ENCODE data around the gene C1orf174. TPM values are rescaled to one million over a fixed set of nuclear protein-coding genes. Genes with fewer than 3 reads are reported as not detected.

Gene C1orf174
- total RNA-seq, 4 donors from 2014 or later: 27.3 to 36.6 (median 32.7) TPM

- intact Hi-C loops (cut with DNase I): no loop called here
- Histone ChIP-seq H3K9me3 (no peaks in the 10 kb centered on the region), H3K27me3 (no peaks in the 10 kb centered on the region), H3K27ac (no peak overlapping the region), H3K36me3 (no peaks in the 10 kb centered on the region), H3K4me1 (no peaks in the 10 kb centered on the region), H3K4me3 (replicated peaks in 1 of 3) (no peak overlapping the region)
- WGBS, 2 donors: 86 to 87% methylated on average over 9 to 11 of the region's 12 CpGs
- TF ChIP-seq POLR2A (IDR thresholded peaks at IDR 0.05) (no peak), CTCF (IDR thresholded peaks at IDR 0.05) (no peak)
- no peak for DNase-seq
These were observed 25.2 kb upstream of the C1orf174 start for GRCh38 chr1:3925256-3925655.

- Histone ChIP-seq H3K36me3 (no peaks in the 10 kb centered on the region), H3K4me1 (no peaks in the 10 kb centered on the region), H3K27ac (no peak overlapping the region), H3K4me3 (replicated peaks in 1 of 3) (no peak overlapping the region), H3K9me3 (no peaks in the 10 kb centered on the region), H3K27me3 (no peaks in the 10 kb centered on the region)
- no peak for TF ChIP-seq CTCF (IDR thresholded peaks at IDR 0.05)
- TF ChIP-seq POLR2A (IDR thresholded peaks at IDR 0.05): no peak
- DNase-seq: no peak
- intact Hi-C loops (cut with DNase I): no loop called here
- 48 to 58% methylated on average over 2 to 3 of the region's 3 CpGs for WGBS, 2 donors
These were observed 24.8 kb upstream of the C1orf174 start for GRCh38 chr1:3924825-3925220.

DNA sequence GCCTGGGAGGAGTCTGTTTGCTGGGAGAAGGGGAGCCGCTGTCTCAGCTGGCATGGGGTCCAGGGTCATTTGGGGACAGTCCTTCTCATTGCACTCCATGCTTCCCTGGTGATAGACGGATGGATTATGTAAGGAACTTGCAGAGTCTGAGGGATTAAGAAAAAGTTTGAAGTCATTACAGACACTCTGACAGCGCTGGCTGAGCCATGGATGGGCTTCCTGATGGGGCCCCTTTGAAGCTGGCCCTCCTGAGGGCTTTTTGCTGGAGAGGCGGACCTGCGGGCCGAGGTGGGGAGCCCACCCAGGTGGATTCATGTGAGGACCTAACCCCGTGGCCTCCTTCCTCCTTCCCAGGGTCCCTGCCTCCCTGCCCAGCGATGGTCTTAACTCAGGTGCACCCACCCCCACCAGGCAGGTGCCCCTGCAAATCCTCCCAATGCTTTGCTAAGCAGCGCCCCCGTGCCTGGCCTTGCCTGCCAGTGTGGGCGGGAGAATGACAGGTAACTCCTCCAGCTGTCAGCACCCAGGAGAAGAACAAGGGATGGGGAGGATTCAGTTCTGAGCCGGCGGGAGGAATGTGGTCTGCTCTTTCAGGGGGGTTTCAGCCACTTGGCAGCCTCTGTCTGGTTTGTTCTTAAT, 24.2 kb upstream of the C1orf174 start:
- Histone ChIP-seq H3K27me3 (no peaks in the 10 kb centered on the region), H3K4me1 (no peaks in the 10 kb centered on the region), H3K9me3 (no peaks in the 10 kb centered on the region), H3K27ac (no peak overlapping the region), H3K4me3 (replicated peaks in 1 of 3) (no peak overlapping the region), H3K36me3 (no peaks in the 10 kb centered on the region)
- TF ChIP-seq CTCF (IDR thresholded peaks at IDR 0.05): no peak
- no peak for TF ChIP-seq POLR2A (IDR thresholded peaks at IDR 0.05)
- WGBS, 2 donors: 47 to 61% methylated on average over 6 to 8 of the region's 13 CpGs
- intact Hi-C loops (cut with DNase I): no loop called here
- DNase-seq: no peak

GRCh38 chr1:3923378-3924185, 23.5 kb upstream of the C1orf174 start:
- TF ChIP-seq POLR2A (IDR thresholded peaks at IDR 0.05) (no peak), CTCF (IDR thresholded peaks at IDR 0.05) (no peak)
- no peaks in the 10 kb centered on the region for H3K9me3 ChIP-seq
- intact Hi-C loops (cut with DNase I): no loop called here
- 67 to 68% methylated on average over 18 to 19 of the region's 25 CpGs for WGBS, 2 donors
- no peaks in the 10 kb centered on the region for H3K27me3 ChIP-seq
- no peak for DNase-seq
- H3K4me1 ChIP-seq: no peaks in the 10 kb centered on the region
- no peaks in the 10 kb centered on the region for H3K36me3 ChIP-seq
- H3K27ac ChIP-seq: no peak overlapping the region
- no peak overlapping the region for H3K4me3 ChIP-seq (replicated peaks in 1 of 3)

DNA sequence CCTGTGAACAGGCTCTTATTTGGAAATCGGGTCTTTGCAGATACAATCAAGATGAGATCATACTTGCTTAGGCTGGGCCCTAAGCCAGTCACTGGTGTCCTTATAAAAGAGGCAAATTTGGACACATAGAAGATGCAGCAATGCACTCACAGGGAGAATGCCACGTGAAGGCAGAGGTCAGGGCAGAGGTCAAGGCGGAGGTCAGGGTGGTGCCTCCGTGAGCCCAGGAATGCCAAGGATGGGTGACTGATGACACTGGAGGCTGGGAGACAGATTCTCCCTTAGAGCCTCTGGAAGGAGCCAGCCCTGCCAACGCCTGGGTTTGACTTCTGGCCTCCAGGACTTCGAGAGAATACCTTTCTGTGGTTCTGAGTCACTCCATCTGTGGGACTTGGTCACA, 22.8 kb upstream of the C1orf174 start:
- Histone ChIP-seq H3K4me1 (no peaks in the 10 kb centered on the region), H3K36me3 (no peaks in the 10 kb centered on the region), H3K27ac (no peak overlapping the region), H3K4me3 (replicated peaks in 1 of 3) (no peak overlapping the region), H3K9me3 (no peaks in the 10 kb centered on the region), H3K27me3 (no peaks in the 10 kb centered on the region)
- 71 to 76% methylated on average over 6 of the region's 6 CpGs for whole genome bisulfite sequencing, 2 donors
- no peak for TF ChIP-seq POLR2A (IDR thresholded peaks at IDR 0.05)
- TF ChIP-seq CTCF (IDR thresholded peaks at IDR 0.05): no peak
- intact Hi-C loops (cut with DNase I): no loop called here
- no peak for DNase-seq
